OCI-LY7 (cell line): Measurements from ENCODE around the gene LCT. TPM values are rescaled to one million over a fixed set of nuclear protein-coding genes. Genes with fewer than 3 reads are reported as not detected.
A peak's percentile ranks its signal among the peaks of the same experiment; 100 is the strongest.

Experiments used
- BruUV-seq: library from RNA; stranded (reverse); fragments of 400-500 nt; replicated peaks from 2 replicates; lab custom pipeline; 2021; lab: Mats Ljungman, UMichigan
- CTCF ChIA-PET: fragments of 300-600 bp; sonication (Branson Sonifier 250); formaldehyde crosslinking; loops from one replicate; lab custom pipeline; 2022; ENCODE audit warnings: antibody characterized with exemption; ENCODE audit not compliant: unreplicated experiment; lab: Charles Lee
- POLR2A ChIA-PET: fragments of 300-600 bp; sonication (Branson Sonifier 250); formaldehyde crosslinking; loops from one replicate; lab custom pipeline; 2022; ENCODE audit warnings: antibody characterized with exemption; lab: Charles Lee
- DNase-seq: peaks from one replicate; pipeline ENCODE4 v3.0.0-alpha.2; 2015; ENCODE audit warnings: low spot score
- H2AFZ ChIP-seq: fragments of 200-600 bp; sonication (generic), shearing (Covaris generic); 2 replicates; pipeline ENCODE4 v1.6.1; 2014; ENCODE audit warnings: mild to moderate bottlenecking, antibody characterized with exemption, low read length, moderate library complexity
- H3K27ac ChIP-seq: fragments of 200-600 bp; sonication (generic); 2 replicates; pipeline ENCODE4 v1.5.1; 2014; ENCODE audit warnings: mixed run types, low read depth, mild to moderate bottlenecking, moderate library complexity, low read length, inconsistent platforms; ENCODE audit not compliant: poor library complexity, severe bottlenecking
- H3K36me3 ChIP-seq: fragments of 200-600 bp; sonication (generic); 2 replicates; pipeline ENCODE4 v1.6.1; 2014; ENCODE audit warnings: mild to moderate bottlenecking, antibody characterized with exemption, low read length, moderate library complexity, mixed read lengths; ENCODE audit not compliant: insufficient read depth
- H3K4me1 ChIP-seq: fragments of 200-600 bp; sonication (generic); 2 replicates; pipeline ENCODE4 v1.5.1; 2014; ENCODE audit warnings: mild to moderate bottlenecking, low read length; ENCODE audit not compliant: insufficient read depth, poor library complexity, severe bottlenecking
- H3K4me2 ChIP-seq: fragments of 200-600 bp; sonication (generic); 2 replicates; pipeline ENCODE4 v1.6.1; 2014; ENCODE audit warnings: mild to moderate bottlenecking, low read length
- H3K4me3 ChIP-seq: fragments of 200-600 bp; sonication (generic); 2 replicates; pipeline ENCODE4 v1.5.1; 2014; ENCODE audit warnings: mild to moderate bottlenecking, low read depth, low read length; ENCODE audit not compliant: poor library complexity, severe bottlenecking
- H3K79me2 ChIP-seq: fragments of 200-600 bp; sonication (generic); 2 replicates; pipeline ENCODE4 v1.6.1; 2016; ENCODE audit warnings: low read depth, mild to moderate bottlenecking, low read length, moderate library complexity, mixed read lengths; ENCODE audit not compliant: insufficient read depth
- H3K9me2 ChIP-seq: fragments of 200-600 bp; sonication (generic); 2 replicates; pipeline ENCODE4 v1.6.1; 2016; ENCODE audit warnings: mild to moderate bottlenecking, low read length, mixed read lengths; ENCODE audit not compliant: insufficient read depth
- H3K9me3 ChIP-seq: fragments of 200-600 bp; sonication (generic); 2 replicates; pipeline ENCODE4 v1.6.1; 2014; ENCODE audit warnings: mild to moderate bottlenecking, mixed run types, low read length, mixed read lengths
- H4K20me1 ChIP-seq: fragments of 200-600 bp; sonication (generic); 2 replicates; pipeline ENCODE4 v1.6.1; 2014; ENCODE audit warnings: mild to moderate bottlenecking, antibody characterized with exemption, low read length, moderate library complexity, mixed read lengths; ENCODE audit not compliant: insufficient read depth
- CTCF ChIP-seq: fragments of 200-600 bp; sonication (generic); conservative IDR thresholded peaks from 2 replicates; pipeline ENCODE4 v1.5.1; 2014; ENCODE audit warnings: mild to moderate bottlenecking, antibody characterized with exemption, low read length, moderate library complexity, mixed read lengths
- EZH2phosphoT487 ChIP-seq: fragments of 200-600 bp; sonication (generic); IDR thresholded peaks from 2 replicates; pipeline ENCODE4 v1.6.1; 2018; ENCODE audit warnings: low read depth, borderline replicate concordance, mild to moderate bottlenecking, mixed run types, antibody characterized with exemption, low read length, moderate library complexity, mixed read lengths
- intact Hi-C: fragments of 100-400 bp; cut with micrococcal nuclease; formaldehyde crosslinking; loops from one replicate; pipeline ENCODE4 v1.10.0; 2022; ENCODE audit not compliant: unreplicated experiment
- total RNA-seq, 2 experiments: library from RNA; depleted of rRNA in 1 of 2; stranded (reverse); fragments of >200 nt in 1 of 2; shearing (Covaris generic) in 1 of 2; gene quantifications; 2 replicates each; pipeline ENCODE4 v1.2.3, GENCODE V29; 2014 to 2022

LCT gene
- total RNA-seq, 2 experiments from 2014 or later: 0.15 to 0.54 TPM

DNA sequence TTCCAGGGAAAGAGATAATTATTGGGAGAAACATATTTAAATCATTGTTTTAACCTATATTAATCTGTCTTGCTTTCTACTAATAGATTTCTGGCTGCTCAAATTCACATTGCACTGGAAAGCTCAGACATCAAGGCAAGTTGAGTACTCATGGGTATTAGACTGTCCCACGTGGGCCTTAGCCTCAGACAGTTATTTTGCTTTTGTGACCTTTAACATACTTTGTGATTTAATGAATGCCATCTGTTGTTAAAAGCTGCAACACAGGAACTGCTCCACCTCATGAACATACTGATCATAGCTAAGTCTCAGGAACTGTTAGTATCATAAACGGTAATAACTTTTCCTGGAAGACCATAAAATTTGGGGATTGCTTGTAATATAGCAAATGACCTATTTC, 2.7 kb upstream of the LCT start:
- DNase-seq: no peak
- Histone ChIP-seq H3K4me2 (no peak overlapping the region), H3K4me1 (peaks cover 6% of the 10 kb centered on the region), H3K36me3 (peaks cover 68% of the 10 kb centered on the region), H4K20me1 (no peaks in the 10 kb centered on the region), H3K79me2 (no peaks in the 10 kb centered on the region), H3K4me3 (no peak overlapping the region), H3K9me2 (no peaks in the 10 kb centered on the region), H3K9me3 (no peaks in the 10 kb centered on the region), H3K27ac (no peak overlapping the region), H2AFZ (no peak overlapping the region)
- ChIA-PET POLR2A (no interaction called here), CTCF (interaction anchor here (0.5 to 0.6 kb wide), 2 partner anchors 42 to 99 kb away, joined by 3 to 20 read pairs; no protein-coding TSS in a partner anchor)
- TF ChIP-seq CTCF (no peak), EZH2phosphoT487 (no peak)
- no TSS peak for BruUV-seq
- intact Hi-C loops: no loop called here

GRCh38 chr2:135838502-135838901, 1.5 kb upstream of the LCT start:
- intact Hi-C loops: no loop called here
- Histone ChIP-seq H2AFZ (no peak overlapping the region), H3K27ac (peak overlapping the region; percentile 18), H3K9me2 (no peaks in the 10 kb centered on the region), H3K4me2 (no peak overlapping the region), H3K36me3 (peaks cover 56% of the 10 kb centered on the region), H4K20me1 (no peaks in the 10 kb centered on the region), H3K79me2 (no peaks in the 10 kb centered on the region), H3K9me3 (no peaks in the 10 kb centered on the region), H3K4me1 (peaks cover 6% of the 10 kb centered on the region), H3K4me3 (no peak overlapping the region)
- POLR2A ChIA-PET: interaction anchor here (0.6 to 1.2 kb wide), 4 partner anchors 12 to 1330 kb away, joined by 3 to 4 read pairs (median 3); no protein-coding TSS in a partner anchor
- no TSS peak for BruUV-seq
- CTCF ChIA-PET: no interaction called here
- no peak for TF ChIP-seq EZH2phosphoT487
- no peak for TF ChIP-seq CTCF
- no peak for DNase-seq

- Histone ChIP-seq H3K4me2 (no peak overlapping the region), H3K9me2 (no peaks in the 10 kb centered on the region), H3K27ac (no peak overlapping the region), H3K79me2 (no peaks in the 10 kb centered on the region), H4K20me1 (no peaks in the 10 kb centered on the region), H3K4me3 (no peak overlapping the region), H3K4me1 (peaks cover 3% of the 10 kb centered on the region), H3K9me3 (no peaks in the 10 kb centered on the region), H3K36me3 (peaks cover under 1% of the 10 kb centered on the region), H2AFZ (no peak overlapping the region)
- intact Hi-C loops: no loop called here
- CTCF ChIA-PET: no interaction called here
- TF ChIP-seq CTCF (no peak), EZH2phosphoT487 (no peak)
- POLR2A ChIA-PET: interaction anchor here (0.7 kb wide), 3 partner anchors 16 to 1627 kb away, joined by 4 to 5 read pairs (median 5); no protein-coding TSS in a partner anchor
- no TSS peak for BruUV-seq
- no peak for DNase-seq
Measured at GRCh38 chr2:135832891-135833290, 4.1 kb downstream of the LCT start.
